MM.1S (cell line): ENCODE data around the gene CPSF2.

Source experiments
- DNase-seq: peaks from one replicate; pipeline ENCODE4 v3.0.0-alpha.2; 2015
- H2AFZ ChIP-seq: fragments of 300-600 bp; sonication (generic); 2 replicates; pipeline ENCODE4 v1.6.0; 2016; ENCODE audit warnings: antibody characterized with exemption, low read length
- H3F3A ChIP-seq: fragments of 300-600 bp; sonication (generic); 2 replicates; pipeline ENCODE4 v1.6.1; 2016; ENCODE audit warnings: mild to moderate bottlenecking, antibody characterized with exemption, low read length, moderate library complexity, mixed read lengths; ENCODE audit not compliant: insufficient read depth
- H3K27ac ChIP-seq: fragments of 300-600 bp; sonication (generic); 2 replicates; pipeline ENCODE4 v1.5.1; 2016; ENCODE audit warnings: mild to moderate bottlenecking, low read length
- H3K27me3 ChIP-seq: fragments of 300-600 bp; sonication (generic); replicated peaks from 2 replicates; pipeline ENCODE4 v1.6.0; 2016; ENCODE audit warnings: low read length; ENCODE audit not compliant: insufficient read depth
- H3K36me3 ChIP-seq: fragments of 300-600 bp; sonication (generic); replicated peaks from 2 replicates; pipeline ENCODE4 v1.6.1; 2016; ENCODE audit warnings: mild to moderate bottlenecking, low read length, mixed read lengths; ENCODE audit not compliant: insufficient read depth
- H3K4me1 ChIP-seq: fragments of 300-600 bp; sonication (generic); 2 replicates; pipeline ENCODE4 v1.6.1; 2016; ENCODE audit warnings: low read length, mixed read lengths
- H3K4me2 ChIP-seq: fragments of 300-600 bp; sonication (generic); 2 replicates; pipeline ENCODE4 v1.6.0; 2016; ENCODE audit warnings: low read depth, low read length
- H3K4me3 ChIP-seq: fragments of 300-600 bp; sonication (generic); 2 replicates; pipeline ENCODE4 v1.5.1; 2016; ENCODE audit warnings: low read length, mixed read lengths
- H3K79me2 ChIP-seq: fragments of 300-600 bp; sonication (generic); 2 replicates; pipeline ENCODE4 v1.6.1; 2016; ENCODE audit warnings: mixed run types, low read length, mixed read lengths
- H3K9ac ChIP-seq: fragments of 300-600 bp; sonication (generic); 2 replicates; pipeline ENCODE4 v1.6.1; 2016; ENCODE audit warnings: low read length, mixed read lengths
- H3K9me2 ChIP-seq: fragments of 300-600 bp; sonication (generic); replicated peaks from 2 replicates; pipeline ENCODE4 v1.6.1; 2016; ENCODE audit warnings: mild to moderate bottlenecking, low read length, mixed read lengths; ENCODE audit not compliant: insufficient read depth
- H3K9me3 ChIP-seq: fragments of 300-600 bp; sonication (generic); replicated peaks from 2 replicates; pipeline ENCODE4 v1.6.1; 2016; ENCODE audit warnings: mild to moderate bottlenecking, low read length, mixed read lengths; ENCODE audit not compliant: insufficient read depth
- H4K20me1 ChIP-seq: fragments of 300-600 bp; sonication (generic); 2 replicates; pipeline ENCODE4 v1.6.1; 2016; ENCODE audit warnings: mild to moderate bottlenecking, low read length, moderate library complexity, mixed read lengths; ENCODE audit not compliant: insufficient read depth
- EZH2 ChIP-seq: fragments of 300-600 bp; sonication (generic); optimal IDR thresholded peaks from 2 replicates; pipeline ENCODE3; 2017; ENCODE audit warnings: low read depth, mild to moderate bottlenecking, antibody characterized with exemption, low read length, mixed read lengths
- EZH2phosphoT487 ChIP-seq: fragments of 300-600 bp; sonication (generic); IDR thresholded peaks from 2 replicates; pipeline ENCODE4 v1.6.1; 2018; ENCODE audit warnings: antibody characterized with exemption, low read length
- TF ChIP-seq, protein P1 (sequence below): fragments of 300-600 bp; sonication (generic); IDR thresholded peaks from 2 replicates; pipeline ENCODE4 v1.5.1; 2016; ENCODE audit warnings: antibody characterized with exemption, low read length, mixed read lengths

Gene CPSF2

DNA sequence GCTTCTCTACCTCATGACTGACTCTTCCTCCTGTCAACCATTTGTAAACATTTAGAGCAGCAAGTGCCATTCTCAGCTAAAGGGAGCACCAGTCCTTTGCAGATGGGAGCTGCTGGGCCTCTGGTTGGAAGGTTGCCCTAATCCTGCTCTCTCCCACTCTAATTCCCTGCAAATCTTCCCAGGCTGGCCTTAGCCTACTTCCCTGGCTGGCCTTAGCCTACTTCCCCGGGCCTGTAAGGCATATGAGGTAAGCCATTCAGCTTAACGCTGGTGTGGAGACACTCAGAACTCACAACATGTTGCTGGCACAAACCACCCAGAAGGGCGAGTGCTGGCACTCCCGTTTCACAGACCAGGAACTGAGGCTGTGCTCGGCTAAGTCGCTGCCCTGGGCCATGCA, 69.0 kb downstream of the CPSF2 start:
- H3K79me2 ChIP-seq, result no peaks in the 10 kb centered on the region

DNA sequence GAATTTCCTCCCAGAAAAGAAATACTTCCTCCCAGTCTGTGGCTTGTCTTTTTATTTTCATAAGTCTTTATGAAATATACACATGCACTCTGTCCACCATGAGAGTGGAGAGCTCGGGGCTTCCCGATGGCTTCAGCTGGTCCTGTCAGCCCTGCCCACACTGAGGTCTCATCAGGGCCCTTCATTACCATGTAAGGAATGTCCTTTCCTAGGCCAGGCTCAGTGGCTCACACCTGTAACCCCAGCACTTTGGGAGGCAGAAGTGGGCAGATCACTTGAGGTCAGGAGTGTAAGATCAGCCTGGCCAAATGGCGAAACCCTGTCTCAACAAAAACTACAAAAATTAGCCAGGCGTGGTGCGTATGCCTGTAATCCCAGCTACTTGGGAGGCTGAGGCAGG, 77.0 kb downstream of the CPSF2 start:
- Histone ChIP-seq H3K9me2 (no peaks in the 10 kb centered on the region), H3K9me3 (no peaks in the 10 kb centered on the region), H2AFZ (no peak overlapping the region), H3K27ac (no peak overlapping the region), H3F3A (no peaks in the 10 kb centered on the region), H3K4me1 (no peaks in the 10 kb centered on the region), H3K9ac (no peak overlapping the region), H3K27me3 (no peaks in the 10 kb centered on the region), H4K20me1 (no peaks in the 10 kb centered on the region), H3K4me2 (no peak overlapping the region), H3K79me2 (no peaks in the 10 kb centered on the region), H3K36me3 (no peaks in the 10 kb centered on the region), H3K4me3 (no peak overlapping the region)
- DNase-seq, result no peak
- TF ChIP-seq EZH2 (no peak), EZH2phosphoT487 (no peak)
- TF ChIP-seq, protein P1, sequence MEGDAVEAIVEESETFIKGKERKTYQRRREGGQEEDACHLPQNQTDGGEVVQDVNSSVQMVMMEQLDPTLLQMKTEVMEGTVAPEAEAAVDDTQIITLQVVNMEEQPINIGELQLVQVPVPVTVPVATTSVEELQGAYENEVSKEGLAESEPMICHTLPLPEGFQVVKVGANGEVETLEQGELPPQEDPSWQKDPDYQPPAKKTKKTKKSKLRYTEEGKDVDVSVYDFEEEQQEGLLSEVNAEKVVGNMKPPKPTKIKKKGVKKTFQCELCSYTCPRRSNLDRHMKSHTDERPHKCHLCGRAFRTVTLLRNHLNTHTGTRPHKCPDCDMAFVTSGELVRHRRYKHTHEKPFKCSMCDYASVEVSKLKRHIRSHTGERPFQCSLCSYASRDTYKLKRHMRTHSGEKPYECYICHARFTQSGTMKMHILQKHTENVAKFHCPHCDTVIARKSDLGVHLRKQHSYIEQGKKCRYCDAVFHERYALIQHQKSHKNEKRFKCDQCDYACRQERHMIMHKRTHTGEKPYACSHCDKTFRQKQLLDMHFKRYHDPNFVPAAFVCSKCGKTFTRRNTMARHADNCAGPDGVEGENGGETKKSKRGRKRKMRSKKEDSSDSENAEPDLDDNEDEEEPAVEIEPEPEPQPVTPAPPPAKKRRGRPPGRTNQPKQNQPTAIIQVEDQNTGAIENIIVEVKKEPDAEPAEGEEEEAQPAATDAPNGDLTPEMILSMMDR, result no peak

More for the DNA sequence above, 69.0 kb downstream of the CPSF2 start:
- H3K4me2 ChIP-seq, result no peak overlapping the region
- H3K9ac ChIP-seq, result no peak overlapping the region
- no peak overlapping the region for H2AFZ ChIP-seq
- H3K4me3 ChIP-seq, result no peak overlapping the region
- H3F3A ChIP-seq, result no peaks in the 10 kb centered on the region
- no peak for TF ChIP-seq EZH2phosphoT487
- no peak for TF ChIP-seq EZH2
- TF ChIP-seq, protein P1, result no peak
- no peak for DNase-seq
- H3K27me3 ChIP-seq, result no peaks in the 10 kb centered on the region
- H3K9me2 ChIP-seq, result no peaks in the 10 kb centered on the region
- no peaks in the 10 kb centered on the region for H4K20me1 ChIP-seq
- H3K27ac ChIP-seq, result no peak overlapping the region
- H3K36me3 ChIP-seq, result no peaks in the 10 kb centered on the region
- no peaks in the 10 kb centered on the region for H3K4me1 ChIP-seq
- no peaks in the 10 kb centered on the region for H3K9me3 ChIP-seq

DNA sequence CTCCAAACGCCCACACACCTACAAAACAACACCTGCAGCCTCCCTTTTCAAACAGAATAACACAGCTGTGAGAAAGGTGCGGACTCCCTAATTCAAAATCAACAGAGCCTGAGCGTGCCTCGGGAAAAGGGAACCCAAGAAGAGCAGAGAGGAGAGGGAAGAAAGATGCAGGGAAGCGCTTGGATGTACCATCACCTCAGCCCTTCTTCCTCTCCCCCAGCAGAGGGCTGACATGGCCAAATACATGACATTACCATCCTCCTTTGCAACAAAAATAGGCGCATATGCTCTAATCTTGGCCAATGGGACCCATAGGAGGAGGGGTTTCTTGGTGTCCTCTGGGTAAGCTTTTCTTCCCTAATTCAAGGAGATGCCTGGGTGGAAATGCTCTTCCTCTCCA, 78.0 kb downstream of the CPSF2 start:
- TF ChIP-seq EZH2phosphoT487 (no peak), EZH2 (no peak)
- TF ChIP-seq, protein P1, result no peak
- Histone ChIP-seq H3K4me2 (no peak overlapping the region), H3K27ac (no peak overlapping the region), H3K36me3 (no peaks in the 10 kb centered on the region), H3K9me3 (no peaks in the 10 kb centered on the region), H3K9ac (no peak overlapping the region), H3K9me2 (no peaks in the 10 kb centered on the region), H3K4me3 (no peak overlapping the region), H4K20me1 (no peaks in the 10 kb centered on the region), H2AFZ (no peak overlapping the region), H3K4me1 (no peaks in the 10 kb centered on the region), H3K79me2 (no peaks in the 10 kb centered on the region), H3F3A (no peaks in the 10 kb centered on the region), H3K27me3 (no peaks in the 10 kb centered on the region)
- no peak for DNase-seq
